Endothelial cell of hepatic sinusoid (primary cell): ENCODE results near the gene DCHS2.

Experiments
- in situ Hi-C: cut with HindIII; loops from 2 replicates; pipeline ENCODE4 v1.10.0; 2017; ENCODE audit warnings: low sequenced_read_pairs

Gene DCHS2

DNA sequence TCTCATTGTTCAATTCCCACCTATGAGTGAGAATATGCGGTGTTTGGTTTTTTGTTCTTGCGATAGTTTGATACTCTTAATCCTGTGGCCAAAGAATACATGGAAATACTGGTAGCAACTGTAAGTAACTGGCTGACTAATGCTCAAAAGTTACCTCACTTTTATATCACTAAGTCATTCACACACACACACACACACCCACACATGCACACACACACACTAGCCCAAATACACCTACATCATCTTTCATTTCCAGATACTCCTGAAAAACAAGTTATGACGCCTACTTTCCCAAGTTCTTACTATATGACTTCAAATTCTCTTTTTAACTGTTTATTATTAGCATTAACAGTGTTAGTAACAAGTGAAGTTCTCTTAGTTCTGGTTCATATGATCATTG is 101.3 kb downstream of the DCHS2 start:
- in situ Hi-C loops = no loop called here

DNA sequence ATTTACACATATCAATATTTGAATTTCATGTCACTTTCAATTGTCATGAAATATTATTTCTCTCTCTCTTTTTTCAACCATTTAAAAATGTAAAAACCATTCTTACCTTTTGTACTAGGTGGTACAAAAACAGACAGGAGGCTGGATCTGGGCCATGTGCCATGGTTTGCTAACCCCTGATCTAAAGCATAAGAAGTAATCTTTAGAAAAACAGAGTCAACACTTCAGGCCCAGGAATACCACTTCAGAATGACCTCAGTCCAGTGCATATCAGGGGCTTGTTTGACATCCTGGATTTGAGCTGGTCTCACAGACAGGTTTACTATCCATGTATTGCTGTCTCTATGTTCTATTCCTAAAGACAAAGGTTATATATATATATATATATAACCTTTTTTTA is 102.5 kb downstream of the DCHS2 start:
- in situ Hi-C loops = no loop called here

DNA sequence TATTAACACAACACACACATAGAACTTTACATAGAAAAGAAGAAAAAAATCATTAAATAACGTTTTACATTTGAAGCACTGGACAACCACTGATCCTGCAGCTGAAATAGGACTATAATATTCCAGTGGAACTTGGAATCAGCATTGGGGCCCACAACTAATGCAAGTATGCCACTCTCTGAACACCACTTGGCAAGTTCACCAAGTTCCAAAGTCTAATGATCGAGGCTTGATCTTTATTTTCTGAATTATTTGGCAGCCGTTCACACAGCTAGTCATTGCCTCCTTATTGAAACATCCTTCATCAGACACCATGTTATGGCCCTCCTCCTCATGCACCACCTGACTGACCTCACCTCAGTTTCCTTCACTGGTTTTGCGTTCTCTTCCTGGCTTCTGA is 107.6 kb downstream of the DCHS2 start:
- in situ Hi-C loops = no loop called here

DNA sequence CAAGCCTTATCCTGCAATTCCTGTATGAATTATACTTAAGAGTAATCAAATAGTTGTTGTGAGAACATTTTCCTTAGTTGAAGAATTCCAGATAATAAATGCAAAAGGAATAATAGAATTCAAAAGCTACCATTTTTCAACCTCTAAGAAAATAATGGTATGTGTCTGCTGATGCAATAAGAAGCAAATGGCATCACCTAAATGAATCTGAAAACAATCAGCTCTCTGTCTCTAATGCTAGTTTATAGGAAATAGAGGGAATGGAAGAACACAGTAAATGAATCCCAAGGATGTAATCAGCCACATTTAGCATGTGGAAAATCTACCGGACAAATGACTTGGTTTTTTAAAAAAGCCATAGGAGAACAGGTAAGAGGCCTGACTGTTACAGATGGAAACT is 115.1 kb downstream of the DCHS2 start:
- in situ Hi-C loops = no loop called here

DNA sequence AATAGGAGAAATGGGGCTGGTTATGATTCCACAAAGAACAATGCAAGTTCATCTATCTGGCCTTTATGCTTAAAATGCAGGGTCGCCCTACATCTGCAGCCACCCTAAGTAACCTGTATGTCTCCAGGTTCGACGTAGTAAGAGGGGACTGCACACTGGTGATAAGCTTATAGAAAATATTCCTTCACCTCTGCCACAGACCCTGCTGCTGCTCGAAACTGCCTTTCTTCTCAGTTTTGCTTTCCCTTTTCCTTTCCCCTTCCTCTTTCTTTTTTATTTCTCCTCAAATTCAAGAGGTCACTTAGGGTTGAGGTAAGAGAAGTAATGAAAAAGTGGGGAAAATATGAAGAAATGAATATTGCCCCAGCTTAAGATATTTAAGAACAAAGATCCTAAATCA is 123.5 kb downstream of the DCHS2 start:
- in situ Hi-C loops = no loop called here

DNA sequence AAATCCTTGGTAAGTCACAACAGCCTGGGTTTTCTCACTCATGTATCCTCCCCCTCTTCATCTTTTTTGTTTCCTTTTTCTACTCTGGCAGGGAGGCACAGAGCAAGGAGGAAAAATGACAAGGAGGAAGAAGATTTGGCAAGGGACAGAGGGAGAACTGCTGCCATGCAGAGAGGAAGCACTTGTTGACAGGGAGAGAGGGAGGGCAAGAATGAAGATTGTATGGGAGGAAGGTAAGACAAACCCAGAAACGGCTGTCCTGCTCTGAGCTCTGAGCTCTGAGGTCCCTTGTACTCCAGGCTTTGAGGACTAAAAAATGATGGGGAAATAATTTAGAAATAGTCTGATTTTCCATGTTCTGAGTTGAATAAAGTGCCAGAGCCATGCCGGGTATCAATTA is 123.9 kb downstream of the DCHS2 start:
- in situ Hi-C loops = no loop called here

DNA sequence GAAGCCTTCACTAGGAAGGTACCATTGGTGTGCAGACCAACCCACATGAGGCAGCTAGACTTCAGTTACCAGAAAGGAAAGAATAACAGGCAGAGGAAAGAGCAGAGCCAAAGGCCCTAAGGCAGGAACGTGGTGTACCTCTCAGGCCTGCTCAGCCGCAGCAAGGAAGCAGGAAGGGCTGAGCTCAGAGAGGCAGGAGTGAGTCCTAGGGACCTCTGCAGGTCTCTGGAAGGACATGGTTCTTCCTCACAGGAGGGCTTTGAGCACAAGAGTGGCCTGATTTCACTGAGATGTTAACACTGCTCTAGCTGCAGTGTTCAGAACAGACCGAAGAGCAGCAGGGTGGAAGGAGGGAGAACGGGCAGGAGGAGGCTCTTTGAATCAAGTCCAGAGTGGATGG is 124.6 kb downstream of the DCHS2 start:
- in situ Hi-C loops = no loop called here

DNA sequence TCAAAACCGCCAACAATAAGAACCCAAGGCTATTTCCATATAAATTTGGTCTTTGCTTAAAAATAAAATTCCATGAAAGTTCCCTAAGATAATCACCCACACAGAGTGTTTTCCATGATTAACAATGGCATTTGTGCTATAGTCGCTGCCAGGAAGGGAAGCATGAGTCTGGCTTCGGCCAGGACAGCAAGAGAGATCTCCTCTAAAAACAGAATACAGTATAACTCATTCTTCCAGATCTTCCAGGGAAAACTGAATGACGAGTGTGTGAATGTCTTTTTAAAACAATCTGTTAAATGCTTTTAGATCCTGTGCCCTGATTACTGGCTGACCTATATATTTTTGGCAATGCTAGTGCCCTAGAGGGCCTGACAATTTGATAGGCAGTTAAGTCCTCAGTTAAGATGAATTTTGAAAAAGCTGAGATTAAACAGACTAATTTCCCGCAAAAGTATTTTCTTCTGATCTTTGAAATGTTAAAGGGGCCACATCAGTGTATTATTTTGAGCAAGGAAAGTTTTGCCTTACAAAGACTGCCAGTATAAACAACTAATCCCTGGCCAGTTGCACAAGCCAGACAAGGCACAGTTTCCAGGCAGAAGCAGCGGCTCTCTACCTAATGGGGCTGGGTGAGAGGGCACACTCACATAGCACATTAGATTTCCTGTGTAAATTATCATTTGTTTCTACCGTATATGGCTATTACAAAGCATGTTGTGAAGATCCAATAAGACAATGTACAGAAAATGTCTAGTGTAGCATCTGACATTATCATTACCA is 127.3 kb downstream of the DCHS2 start:
- in situ Hi-C loops = no loop called here

DNA sequence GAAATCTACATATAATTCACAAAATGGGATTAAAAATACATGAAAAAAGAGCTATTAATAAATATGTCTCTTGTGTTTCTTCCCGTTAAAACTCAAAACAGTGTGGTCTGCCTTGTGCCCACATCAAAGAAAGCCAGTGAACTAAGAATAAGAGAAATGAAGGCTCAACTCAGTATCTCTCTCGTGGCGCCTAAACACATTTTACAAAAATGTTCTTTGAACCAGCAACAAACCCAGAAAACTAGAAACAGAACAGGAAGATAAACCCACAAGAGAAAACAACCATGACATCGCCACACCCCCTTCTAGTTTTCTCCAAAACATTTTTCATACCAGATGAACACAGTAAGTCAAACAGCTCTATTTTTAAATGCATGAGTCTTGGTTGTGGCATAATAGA is 130.1 kb downstream of the DCHS2 start:
- in situ Hi-C loops = no loop called here

DNA sequence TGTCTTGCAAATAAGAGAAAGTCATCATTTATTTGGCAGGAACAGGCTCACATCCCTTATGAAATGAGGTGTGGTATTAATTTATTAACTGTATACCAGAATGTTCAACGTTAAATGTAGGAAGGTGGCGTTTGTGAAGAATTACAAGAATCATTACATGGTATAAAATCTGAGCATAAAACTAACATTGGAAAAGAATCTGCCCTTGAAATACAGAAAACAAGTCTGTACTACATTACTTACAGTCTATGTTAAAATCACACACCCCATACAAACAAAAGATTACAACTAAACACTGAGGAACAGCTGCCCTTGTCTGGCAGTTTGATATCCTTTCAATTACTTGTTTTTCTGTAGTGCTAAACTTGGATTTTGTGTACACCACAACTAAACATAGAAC is 131.1 kb downstream of the DCHS2 start:
- in situ Hi-C loops = no loop called here

DNA sequence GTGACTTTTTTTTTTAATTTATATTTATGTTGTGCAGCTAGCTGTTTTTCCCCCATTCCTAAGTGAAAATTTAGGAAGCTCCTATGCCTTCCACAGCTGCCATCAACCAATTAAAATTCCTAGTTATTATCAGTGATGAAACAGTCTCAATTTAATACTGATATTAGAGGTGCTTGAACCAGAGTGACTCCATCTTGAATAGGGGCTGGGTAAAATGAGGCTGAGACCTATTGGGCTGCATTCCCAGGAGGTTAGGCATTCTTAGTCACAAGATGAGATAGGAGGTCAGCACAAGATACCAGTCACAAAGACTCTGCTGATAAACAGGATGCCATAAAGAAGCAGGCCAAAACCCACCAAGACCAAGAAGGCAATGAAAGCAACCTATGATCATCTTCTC is 136.7 kb downstream of the DCHS2 start:
- in situ Hi-C loops = no loop called here

DNA sequence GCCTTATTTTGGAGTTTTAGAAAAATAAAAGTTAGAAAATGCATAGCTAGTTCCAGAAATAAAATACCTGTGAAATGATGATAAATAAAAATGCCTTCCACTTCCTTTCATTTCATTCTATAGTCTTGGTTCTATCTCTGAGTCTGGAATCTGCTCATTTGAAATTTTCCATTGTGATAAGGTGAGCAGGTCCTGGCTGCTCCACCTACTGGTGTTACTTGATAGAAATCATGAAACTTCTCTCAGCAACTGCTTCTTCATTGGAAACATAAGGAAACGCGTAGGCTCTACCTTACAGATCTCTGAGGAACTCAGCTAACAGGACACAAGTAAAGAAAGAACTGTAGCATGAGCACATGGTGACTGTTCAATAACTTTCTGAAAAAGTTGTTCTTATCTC is 141.8 kb downstream of the DCHS2 start:
- in situ Hi-C loops = no loop called here

DNA sequence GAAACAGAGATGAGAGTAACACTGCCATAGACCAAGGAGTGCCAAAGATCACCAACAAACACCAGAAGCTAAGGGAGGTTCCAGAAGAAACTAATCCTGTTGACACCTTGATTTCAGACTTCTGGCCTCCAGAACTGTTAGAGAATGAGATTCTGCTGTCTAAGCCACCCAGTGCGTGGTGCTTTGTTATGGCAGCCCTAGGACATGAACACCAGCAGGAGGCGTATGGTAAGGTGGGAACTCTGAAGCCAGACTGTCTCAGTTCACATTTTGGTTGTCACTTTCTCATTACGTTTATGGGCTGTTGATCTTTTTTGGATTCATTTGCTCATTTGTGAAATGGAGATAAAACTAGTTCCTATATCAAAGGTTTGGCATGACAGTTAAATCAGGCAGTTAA is 142.9 kb downstream of the DCHS2 start:
- in situ Hi-C loops = no loop called here

DNA sequence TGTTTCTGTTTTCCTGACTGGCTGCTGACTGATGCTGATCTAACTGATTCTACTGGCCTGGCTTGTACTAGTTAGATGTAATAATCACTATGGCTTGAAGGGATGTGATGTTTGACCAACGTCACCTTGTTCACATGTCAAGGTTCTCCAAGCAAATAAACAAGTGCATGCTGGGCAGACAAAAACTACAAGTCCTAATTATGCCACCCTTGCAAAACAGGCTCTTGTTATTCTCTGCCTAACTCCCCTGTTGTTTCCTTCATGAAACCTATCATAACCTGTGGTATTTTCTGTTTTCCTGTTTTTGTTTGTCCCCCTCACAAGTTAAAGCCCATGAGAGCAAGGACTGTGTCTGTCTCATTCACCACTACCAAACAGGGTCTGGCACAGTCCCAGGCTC is 146.2 kb downstream of the DCHS2 start:
- in situ Hi-C loops = no loop called here

DNA sequence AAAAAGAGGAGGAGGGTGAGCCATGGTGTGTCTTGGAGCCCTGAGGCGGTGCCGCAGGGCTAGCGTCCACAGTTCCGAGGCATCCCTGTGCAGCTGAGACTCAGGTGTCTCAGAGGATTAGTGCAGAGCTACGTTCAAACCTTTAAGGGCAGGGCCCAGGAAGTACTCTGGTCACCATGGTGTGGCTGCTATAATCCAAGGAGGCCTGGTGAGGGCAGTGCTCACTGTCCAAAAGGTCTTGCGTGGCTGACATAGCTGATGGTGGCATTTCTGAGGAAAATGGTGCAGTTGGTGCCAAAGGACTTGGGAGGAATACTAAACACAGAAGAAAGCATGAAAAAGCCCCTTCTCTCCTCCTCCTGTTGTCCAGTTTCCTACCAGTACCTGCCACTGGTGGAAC is 146.9 kb downstream of the DCHS2 start:
- in situ Hi-C loops = no loop called here

DNA sequence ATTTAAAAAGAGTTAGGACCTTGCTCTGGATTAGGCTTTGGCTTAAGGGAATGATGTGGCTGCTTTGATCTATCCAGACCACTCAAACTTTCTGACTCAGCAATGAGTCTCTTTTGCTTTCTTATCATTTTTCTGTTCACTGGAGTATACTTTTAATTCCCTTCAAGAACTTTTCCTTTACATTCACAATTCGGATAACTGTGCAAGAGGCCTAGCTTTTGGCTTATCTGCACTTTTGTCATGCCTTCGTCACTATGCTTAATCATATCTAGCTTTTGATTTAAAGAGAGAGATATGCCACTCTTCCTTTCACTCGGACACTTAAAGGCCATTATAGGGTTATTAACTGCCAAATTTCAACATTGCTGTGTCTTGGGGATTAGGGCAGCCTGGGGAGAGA is 147.9 kb downstream of the DCHS2 start:
- in situ Hi-C loops = no loop called here

DNA sequence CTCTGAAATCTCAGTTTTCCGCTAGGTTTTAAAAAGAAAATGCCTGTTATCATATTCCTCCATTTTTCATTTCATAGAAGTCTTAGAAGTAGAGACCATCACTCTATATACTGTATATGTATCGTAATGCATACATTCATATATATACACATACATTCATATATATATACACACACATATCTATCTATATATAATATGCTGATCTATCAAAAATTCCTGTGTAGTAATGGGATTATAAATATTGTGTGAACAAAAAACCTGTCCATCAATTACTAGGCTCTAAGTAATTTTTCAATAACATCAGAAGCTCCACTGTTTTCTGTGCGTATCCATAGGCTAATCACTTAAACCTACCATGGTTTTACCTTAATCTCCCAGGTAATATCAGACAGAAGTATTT is 150.2 kb downstream of the DCHS2 start:
- in situ Hi-C loops = no loop called here

DNA sequence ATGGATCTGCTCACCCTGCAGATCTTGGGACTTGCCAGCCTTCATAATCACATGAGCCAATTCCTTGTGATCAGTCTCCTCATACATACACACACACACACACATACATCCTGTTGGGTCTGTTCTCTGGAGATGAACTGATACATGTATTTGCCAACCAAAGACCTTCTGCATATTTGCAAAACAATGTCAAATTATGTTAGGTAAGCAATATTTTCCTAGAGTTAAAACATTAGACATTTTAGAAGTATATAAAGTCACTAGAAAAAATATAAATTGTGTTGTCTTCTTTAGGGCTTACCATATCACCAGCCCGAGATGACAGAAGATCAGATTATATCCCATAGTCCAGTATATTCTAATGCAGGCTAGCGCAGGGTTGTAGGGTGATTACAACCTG is 156.0 kb downstream of the DCHS2 start:
- in situ Hi-C loops = no loop called here

DNA sequence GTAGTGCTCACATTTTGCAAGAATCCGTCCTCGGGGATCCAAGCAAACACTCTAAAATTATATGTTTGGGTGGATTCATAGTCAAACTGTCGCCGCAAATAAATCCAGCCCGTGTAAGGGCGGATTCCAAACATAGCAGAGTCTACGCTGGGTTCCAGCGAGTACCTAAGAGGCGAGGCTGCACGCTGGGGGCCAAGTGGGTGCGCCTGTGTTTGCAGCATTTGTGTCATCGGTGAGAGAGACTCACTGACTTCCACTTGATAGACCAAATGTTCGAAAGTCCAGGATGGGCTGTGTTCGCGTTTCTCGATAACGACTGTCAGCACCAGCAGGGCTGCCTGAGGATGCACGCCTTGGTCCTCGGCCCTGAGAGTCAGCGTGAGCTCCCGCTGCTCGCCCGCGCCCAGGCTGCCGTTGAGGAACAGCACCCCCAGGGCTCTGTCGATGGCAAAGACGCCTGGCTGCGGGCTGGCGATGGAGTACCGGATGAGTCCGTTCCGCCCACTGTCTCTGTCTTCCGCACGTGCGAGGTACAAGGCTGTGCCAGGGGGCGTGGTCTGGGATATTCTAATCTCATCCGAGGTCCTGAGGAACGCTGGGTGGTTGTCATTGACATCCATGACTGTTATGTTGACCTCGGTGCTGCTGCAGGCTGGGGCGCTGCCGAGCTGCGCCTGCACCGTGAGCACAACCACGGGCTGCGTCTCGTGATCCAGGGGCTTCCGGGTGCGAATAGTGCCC is 158.7 kb downstream of the DCHS2 start:
- in situ Hi-C loops = no loop called here

DNA sequence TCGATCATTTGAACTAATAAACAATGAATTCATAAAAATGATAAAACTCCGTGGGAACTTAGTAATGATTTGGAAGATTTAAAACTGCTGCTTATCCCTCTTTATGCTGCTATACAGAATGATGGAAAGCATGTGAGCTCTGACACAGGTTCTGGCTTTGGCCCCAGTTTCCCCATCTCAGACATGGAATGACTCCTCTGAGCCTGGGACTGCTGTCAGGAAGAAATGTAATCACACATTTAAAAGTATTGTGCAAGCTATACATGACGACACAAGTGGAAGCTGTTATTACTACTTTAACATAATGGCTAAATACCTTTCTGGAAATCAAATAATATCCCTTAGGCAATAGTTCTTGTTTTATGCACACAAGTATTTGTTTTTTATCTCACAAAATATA is 161.7 kb downstream of the DCHS2 start:
- in situ Hi-C loops = no loop called here

DNA sequence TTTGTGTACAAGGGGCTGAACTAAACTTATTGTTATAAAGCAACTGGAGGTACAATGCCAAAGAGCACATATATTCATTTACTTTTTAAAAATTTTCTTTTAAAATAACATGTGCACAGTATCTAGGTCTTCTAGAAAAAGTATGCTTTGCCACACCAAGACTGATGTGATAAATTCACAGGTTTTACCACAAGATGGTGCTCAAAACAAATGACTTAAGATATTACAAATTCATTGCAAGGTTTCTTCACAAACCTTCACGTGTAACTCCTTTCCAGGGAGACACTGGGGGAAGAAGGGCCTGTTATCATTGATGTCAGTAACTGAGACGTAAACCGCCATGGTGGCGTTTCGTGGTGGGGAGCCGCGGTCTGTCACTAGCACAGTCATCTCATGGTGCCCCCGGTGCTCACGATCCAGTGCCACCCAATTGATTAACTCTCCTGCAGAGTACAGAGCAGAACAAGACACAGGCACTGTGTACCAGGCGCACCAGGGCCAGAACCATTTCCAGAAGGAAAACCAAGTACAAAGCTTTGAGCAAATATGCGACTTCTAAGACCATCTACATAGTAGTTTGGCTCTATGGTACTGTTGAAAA is 162.2 kb downstream of the DCHS2 start:
- in situ Hi-C loops = no loop called here

DNA sequence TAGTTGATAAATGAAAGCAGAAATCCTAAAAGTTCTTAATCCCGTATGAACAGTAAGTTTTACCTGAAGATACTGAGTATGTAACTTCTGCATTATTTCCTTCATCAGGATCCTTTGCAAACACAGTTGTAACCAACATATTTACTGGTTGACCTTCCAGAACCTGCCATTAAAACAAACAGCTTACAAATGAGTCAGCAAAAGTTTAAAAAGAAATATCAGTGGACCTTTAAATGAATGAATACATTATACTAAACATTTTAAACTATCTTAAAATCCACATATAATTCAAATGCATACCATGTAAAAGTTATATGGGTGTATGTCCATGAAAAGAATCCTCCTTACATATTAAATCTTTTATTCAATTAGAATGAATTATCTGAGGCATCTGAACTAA is 163.6 kb downstream of the DCHS2 start:
- in situ Hi-C loops = no loop called here
